DMS53 treated with DMSO at 0.1 percent for 48 hours (cell line): Measurements from ENCODE around the gene ZNF618.

Experiments
- DNase-seq: peaks from one replicate; lab custom pipeline; 2025; ENCODE audit not compliant: unreplicated experiment; lab: John Stamatoyannopoulos, UW

ZNF618 gene

GRCh38 chr9:113882181-113882580 is 6.1 kb downstream of the ZNF618 start:
- no peak for DNase-seq

- DNase-seq, result no peak
These were observed 6.6 kb downstream of the ZNF618 start for GRCh38 chr9:113882636-113883164.

- DNase-seq, result no peak
These were observed 9.3 kb downstream of the ZNF618 start for GRCh38 chr9:113885183-113886025.

DNA sequence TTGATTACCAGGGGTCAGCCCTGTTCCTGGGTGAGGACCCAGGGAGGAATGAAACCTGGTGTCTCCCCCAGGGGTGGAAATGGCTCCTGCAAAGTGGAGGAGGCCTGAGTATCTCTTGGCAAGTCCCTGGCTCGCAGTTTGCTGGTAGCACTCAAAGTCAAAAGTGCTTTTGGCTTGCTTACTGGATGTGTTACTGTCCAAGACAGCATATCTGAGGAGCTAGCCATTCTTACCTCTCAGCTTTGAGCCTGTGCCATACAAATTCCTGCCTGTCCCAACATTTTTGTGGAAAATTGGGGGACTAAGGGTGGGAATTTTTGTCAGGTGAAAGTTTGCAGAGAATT is 9.9 kb downstream of the ZNF618 start:
- DNase-seq, result no peak

DNA sequence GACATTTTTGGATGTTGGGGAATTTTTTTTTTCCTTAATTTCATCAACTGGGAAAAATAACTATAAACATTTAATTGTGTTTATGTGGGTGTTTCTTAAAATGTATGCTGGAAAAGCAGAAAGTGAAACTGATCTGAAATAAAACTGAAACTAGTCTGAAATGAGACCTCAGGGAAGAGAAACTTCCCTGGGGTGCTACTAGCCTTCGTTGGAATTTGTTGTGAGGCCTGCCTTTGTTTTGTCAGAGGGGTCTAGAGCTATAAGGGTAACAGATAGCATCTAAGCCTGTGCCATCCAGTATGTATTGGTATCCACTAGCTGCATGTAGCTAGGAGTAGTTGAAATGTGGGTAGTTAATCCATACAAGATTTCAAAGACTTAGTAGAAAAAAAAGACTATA is 10.4 kb downstream of the ZNF618 start:
- DNase-seq, result no peak

- no peak for DNase-seq
These were observed 10.8 kb downstream of the ZNF618 start for GRCh38 chr9:113886933-113887332.

DNA sequence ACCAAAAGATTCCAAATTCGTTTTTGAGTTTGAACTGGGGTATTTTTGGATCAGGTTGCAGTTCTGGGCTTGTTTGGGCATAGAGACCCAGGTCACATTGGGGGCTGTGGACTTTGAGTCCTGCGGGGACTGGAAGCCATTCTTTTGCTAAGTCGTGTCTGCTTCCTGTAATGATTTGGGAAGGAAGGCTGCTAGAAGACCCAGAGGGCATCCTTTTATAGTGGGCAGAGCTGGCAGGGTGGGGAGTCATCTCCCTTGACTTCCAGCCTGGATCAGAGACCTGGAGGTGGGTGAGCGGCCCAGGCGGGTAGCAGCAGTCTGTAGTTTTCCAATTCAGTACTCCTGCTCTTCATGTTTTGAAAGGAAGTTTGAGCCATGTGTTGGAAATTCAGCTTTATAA is 11.3 kb downstream of the ZNF618 start:
- no peak for DNase-seq

DNA sequence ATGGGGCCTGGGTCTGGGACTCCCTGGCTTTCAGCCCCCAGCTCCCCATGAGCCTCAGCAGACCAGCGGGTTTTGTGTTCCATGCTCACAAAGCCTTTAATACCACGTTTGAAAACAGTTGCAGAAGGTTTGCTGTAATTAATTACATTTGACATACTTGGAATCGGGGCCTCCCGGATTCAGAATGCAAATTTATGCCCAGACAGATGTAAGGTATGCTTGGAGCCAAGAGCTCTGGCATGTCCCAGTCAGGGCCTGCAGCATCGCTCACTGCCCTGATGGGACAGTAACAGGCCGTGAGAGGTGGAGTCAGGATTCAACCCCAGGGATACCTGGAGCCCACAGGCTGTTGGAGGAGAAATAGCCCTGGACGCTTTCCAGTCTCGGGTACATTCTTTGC is 12.2 kb downstream of the ZNF618 start:
- no peak for DNase-seq

GRCh38 chr9:113888976-113889375 is 12.9 kb downstream of the ZNF618 start:
- no peak for DNase-seq

- no peak for DNase-seq
These were observed 14.6 kb downstream of the ZNF618 start for GRCh38 chr9:113890704-113891103.

GRCh38 chr9:113892861-113893491 is 16.9 kb downstream of the ZNF618 start:
- DNase-seq, result no peak

DNA sequence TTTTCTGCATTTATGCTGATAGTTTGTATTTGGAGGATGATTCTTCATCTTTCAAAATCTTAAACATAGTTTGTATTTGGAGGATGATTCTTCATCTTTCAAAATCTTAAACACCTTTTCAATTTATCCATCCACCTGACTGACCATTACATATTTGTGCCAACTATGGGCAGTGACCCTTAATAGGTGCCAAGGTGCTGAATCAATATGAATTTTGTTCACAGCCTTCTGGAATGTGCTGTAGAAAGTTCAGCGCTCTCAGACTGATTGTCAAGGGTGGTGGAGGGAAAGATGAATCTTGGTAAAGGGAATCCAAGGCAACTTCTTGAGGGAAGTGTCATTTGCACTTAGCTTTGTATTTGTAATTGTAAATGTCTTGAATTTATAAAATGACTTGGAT is 18.1 kb downstream of the ZNF618 start:
- DNase-seq, result no peak

GRCh38 chr9:113895526-113895925 is 19.4 kb downstream of the ZNF618 start:
- no peak for DNase-seq

DNA sequence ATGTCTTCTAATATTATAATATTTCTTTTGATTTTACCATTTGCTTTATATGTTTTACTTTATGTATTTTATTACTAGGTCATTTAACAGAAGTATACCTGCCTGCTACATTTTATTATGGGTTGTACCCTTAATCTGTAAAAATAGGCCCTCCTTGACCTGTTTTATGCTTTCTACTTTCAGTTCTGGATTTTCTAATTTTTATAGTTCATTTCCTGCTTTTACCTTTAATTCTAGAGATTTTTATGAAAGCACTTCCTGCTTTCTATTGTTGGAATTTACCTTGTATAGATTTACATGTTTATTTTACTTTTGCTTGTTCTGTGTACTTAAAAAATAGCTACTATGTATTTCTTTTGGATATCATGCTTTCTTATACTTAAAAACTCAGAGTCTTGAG is 20.6 kb downstream of the ZNF618 start:
- peak; percentile 30 for DNase-seq

DNA sequence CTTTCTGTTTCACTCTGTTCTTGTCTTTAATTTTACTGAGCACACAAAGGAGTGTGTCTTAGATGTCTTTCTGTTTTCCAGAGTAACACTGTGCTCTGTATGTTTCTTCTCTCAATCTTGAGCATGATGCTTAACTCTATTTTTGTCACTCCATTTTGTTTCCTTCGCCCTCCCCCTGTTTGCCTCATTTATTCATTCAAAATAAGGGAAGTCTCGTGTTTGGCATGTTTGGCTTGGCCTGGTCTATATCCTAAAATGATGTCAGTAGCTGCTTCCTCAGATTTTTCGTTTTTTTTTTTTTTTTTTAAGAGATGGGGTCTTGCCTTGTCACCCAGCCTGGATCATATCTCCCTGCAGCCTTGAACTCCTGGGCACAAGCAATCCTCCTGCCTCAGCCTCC is 22.0 kb downstream of the ZNF618 start:
- DNase-seq, result no peak

GRCh38 chr9:113898596-113898995 is 22.5 kb downstream of the ZNF618 start:
- no peak for DNase-seq

GRCh38 chr9:113899205-113899604 is 23.1 kb downstream of the ZNF618 start:
- DNase-seq, result no peak

DNA sequence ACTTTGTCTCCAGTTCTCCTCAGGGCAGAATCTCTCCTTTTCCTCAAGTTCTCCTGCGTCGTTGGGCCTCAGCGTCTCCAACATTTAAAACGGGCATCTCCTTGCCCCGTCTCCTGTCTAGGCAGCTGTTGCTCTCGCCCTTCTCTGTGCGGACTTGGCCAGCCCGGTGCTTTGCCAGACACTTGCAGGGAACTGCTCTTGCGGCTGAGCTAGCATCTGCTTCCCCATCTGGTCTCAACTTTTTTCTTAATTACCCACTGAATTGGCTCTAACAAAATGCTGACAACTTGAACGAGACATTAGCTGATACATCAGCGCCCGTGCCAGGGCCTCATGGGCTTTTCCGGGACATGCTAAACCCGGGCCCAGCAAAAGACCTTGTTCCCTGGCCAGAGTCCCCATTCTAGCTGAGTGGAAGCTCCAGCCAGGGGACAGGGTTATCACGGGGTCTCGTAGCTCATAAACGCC is 25.1 kb downstream of the ZNF618 start:
- DNase-seq, result no peak

- no peak for DNase-seq
These were observed 27.5 kb downstream of the ZNF618 start for GRCh38 chr9:113903514-113904077.

- DNase-seq, result no peak
These were observed 30.5 kb downstream of the ZNF618 start for GRCh38 chr9:113906411-113907110.

GRCh38 chr9:113907282-113907681 is 31.2 kb downstream of the ZNF618 start:
- DNase-seq, result no peak
